T-helper 2 cell (primary cell): ENCODE measurements around the gene EFNA5.

ENCODE experiments used
- DNase-seq, 5 experiments: peaks; one replicate each; pipeline versions ENCODE4 v3.0.0 to v3.0.0-alpha.2; 2012 to 2022

Gene EFNA5

GRCh38 chr5:107385708-107386107, 285.0 kb downstream of the EFNA5 start:
- no peak for DNase-seq

DNA sequence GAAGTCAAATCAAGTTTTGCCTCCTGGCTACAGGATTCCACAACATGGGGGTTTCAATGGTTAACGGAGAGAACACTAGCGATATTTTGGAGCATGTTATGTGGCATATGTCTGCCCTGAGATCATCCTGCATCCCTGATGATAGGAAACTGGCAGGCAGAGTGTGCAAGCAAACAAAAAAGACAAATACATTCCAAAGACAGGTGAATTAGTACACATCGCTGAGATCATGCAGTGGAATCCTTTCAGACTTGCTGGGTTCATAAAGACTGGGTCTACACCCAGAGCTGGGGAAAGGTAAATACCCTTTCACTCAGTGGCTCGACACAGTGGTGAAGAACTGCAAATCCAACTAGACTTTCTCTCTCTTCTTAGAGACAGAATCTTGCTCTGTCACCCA, 286.5 kb downstream of the EFNA5 start:
- no peak for DNase-seq

- DNase-seq = no peak
Measured at GRCh38 chr5:107383414-107383813, 287.3 kb downstream of the EFNA5 start.

DNA sequence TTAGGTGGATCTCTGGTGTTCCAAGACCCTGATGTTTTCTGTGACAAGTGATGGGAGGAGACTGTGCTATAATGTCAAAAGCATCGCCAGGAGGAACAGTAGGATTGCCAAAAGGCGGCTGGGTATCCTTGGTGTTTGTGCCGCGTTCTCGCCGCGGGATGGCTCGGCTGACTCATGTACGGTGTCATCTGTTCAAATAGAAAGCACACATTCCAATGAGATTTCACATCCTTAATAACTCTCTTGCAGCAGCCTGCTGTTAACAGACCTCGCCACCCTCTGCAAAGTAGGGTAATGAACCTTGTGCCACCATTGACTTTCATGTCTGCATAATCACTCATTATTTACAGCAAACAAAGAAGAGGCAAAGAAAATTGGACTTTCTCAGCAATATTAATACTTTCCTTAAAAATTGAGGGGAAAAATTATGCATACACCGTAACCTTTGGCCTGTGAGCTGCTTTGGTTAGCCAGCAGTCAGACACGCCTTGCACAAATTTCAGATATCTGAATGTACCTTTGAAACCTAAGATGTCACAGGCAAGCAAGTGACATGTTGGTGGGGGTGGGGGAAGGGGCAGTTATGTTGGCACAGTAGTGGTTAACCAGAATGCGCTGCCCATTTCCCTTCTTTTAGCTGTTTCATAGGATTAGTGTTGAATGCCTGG, 289.4 kb downstream of the EFNA5 start:
- DNase-seq = no peak

- DNase-seq = no peak
Measured at GRCh38 chr5:107380654-107381053, 290.1 kb downstream of the EFNA5 start.

DNA sequence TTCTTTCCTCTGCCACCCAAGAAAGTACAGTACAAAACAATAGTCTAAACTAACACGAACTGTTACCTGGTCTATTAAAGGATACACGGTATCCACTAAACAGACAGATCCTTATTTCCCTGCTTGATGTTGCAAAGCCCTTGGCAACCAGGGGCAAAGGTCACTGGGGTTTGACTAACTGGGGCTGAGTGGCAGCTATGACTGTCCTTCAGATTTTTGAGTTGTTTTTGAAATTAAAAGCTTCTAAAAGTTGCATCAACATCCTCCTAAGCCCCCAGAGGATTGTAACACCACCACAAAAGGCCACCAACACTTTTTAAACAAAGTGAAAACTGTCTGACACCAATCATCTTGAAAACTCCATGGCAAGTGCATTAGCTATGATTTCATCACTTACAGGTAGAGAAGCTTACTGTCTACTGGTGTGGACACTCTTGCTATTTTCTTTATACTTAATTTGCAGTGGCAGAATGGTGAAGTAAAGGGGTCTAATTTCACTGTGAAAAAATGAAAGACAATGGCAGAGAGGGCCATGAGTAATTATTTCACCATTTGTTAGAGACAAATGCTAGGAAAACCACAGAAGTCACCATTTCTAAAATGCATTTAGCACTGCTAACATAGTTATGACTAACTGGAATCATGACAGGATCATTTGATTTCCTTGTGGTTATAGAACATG, 292.4 kb downstream of the EFNA5 start:
- no peak for DNase-seq

DNA sequence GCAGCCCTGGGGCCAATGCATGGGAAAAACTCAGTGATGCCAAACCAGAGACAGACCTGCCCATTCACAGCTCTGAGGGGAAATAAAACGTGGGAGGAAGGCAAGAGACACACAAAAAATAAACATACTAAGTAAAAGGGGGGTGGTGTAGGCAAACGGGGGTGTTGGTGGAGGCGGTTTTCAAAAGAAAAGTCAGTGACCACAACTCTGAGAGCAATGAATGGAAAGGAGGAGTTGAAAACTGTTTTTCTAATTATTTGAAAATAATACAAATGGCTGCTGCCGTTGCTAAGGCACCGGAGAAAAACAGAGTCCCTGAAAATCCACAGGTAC, 293.5 kb downstream of the EFNA5 start:
- no peak for DNase-seq

DNA sequence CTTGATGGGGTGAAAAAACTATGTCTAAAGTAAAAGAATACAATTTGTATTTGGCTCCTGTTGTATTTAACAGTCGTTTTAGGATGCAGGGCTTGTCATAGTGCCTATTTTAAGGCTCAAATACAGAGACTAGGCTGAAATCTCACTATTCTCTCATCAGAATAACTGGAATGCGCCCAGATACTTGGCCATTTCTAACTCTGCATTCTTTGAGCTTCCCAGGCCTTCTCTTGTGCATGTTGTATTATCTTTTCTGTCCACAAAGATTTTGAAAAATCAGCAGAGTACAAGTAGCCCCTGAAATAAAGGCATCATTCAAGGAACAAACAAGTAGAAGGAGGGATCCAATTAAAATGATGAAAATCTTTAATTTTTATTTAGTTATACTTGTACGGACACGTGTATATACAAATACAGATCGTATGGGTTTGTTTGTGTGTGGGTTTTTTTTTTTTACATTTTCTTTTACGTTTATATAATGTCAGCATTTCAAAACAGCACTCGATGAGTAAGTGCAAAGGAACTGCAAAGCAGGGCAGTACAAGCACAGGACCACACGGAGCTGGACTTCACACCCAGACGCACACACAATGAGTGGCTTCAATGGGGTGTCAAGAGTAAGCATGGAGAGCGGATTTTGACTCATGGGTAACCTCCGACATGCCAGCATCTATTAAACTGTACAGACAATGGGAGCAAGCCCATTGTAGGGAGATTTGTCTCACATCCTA, 294.0 kb downstream of the EFNA5 start:
- no peak for DNase-seq

DNA sequence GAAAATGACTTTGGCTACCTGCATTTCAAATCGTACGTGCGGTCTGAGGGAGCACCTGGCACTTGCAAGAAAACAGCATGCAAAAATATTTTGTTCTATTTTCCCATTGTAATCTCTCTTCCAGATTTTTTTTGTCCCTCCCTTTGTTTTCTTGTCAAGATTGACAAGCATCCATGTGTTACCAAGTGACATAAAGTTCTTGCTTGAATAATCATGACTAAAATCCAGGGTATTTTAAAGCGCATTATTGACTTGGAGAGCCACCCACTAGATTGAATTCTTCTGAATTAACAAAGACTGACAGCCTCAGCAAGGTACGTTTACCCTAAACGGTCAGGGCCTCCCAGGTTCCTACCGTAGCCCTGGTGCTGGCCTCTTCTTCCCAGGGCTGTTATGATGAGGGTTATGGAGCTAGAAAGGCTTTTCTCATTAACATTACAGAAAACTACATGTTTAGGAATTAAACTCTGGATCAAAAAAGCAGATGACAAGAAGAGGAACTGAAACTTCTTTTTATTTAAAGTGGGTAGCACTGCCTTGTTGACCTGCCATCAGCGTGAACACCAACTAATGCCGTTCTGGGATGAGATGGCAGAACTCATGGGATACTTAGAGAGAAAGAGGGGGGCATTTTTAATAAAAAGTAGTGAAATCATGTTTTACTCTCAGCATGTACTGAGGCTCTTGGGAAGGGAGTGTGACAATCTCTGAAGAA, 297.0 kb downstream of the EFNA5 start:
- DNase-seq = no peak

DNA sequence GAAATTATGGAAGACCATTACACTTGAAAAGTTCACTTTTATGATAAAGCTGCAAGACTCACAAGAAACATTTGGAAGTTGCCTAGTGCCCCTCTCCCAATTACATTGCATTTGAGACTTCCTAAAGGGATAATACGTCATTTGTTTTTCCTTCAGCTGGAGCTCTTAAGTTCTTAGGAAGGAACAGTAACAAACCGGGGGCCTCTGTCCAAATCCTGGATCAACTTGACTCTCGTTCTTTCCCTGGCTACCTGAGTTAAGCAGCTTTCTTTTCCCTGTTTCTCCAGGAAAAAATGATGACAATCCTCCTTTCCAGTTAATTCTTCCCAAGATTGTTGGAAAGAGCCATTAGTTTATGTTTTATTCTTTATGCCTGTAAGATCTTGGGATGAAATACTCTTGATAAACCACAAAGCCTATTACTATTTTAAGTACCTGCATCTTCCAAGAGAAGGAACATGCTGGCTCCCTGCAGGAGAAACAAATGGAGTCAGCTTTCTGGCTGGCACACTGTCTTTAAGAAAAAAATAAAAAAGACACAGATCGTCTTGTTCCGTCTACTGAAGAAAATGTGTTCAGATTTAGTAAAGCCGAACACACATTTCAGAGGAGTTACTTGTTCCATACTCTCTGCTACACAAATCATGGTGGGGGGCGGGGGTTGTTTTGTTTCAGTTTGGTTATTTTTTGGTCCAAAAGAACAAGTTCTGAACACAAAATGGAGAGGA, 297.9 kb downstream of the EFNA5 start:
- DNase-seq = no peak

GRCh38 chr5:107370396-107370968, 300.3 kb downstream of the EFNA5 start:
- DNase-seq = no peak

- no peak for DNase-seq
Measured at GRCh38 chr5:107369622-107370021, 301.1 kb downstream of the EFNA5 start.

DNA sequence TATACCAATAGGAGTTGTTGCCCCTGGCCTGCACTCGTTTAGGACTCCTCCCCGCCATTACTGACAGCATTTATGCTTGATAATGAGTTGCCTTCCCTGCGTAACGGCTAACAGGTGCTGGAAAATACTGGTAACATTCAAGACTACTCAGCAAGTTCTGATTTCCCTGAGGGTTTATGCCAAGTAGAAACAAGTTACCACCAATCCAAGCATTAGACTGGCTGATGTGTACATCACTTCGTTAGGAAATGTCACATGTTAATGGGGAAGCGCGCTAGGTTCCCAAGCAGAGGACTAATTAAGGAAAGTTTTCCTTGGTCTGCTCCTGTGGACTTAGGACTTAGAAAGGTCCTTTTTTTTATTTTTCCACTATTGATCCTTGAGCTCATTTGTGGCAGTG, 302.1 kb downstream of the EFNA5 start:
- DNase-seq = no peak

DNA sequence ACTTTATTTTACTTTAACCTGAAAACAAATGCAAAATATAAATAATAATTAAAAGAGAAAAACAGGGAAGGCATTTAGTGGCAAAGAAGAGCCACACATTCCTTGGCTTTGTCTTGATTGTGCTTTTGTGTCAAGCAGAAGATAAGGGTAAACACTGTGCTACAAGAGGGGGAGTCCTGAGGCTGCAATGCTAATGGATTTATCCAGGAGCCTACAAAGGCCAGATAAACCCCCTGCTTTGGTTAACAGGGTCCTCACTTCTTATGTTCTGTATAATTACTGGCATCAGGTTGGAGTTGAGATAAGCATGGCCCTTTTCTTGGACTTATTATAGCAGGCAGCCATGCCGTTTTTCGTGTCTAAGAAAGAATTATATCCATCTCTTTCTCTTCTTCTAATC, 302.8 kb downstream of the EFNA5 start:
- no peak for DNase-seq

DNA sequence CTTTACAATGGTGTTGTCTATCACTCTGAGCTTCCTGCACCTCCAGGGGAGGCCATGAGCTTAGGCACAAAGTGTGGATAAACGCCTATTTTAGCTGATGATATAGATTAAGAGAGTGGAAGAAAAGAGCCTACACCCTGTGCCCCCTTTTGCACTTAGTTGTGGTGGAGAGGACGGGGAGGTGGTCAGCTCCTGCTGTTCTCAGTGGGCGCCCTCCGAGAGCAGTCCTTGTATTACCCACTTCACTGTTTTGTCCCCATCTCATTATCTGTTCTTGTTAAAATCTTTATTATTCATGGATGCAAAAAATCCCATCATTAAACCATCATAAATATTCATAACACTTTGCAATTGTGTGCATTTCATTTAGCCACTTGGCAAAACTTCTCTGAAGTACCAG, 303.3 kb downstream of the EFNA5 start:
- no peak for DNase-seq

DNA sequence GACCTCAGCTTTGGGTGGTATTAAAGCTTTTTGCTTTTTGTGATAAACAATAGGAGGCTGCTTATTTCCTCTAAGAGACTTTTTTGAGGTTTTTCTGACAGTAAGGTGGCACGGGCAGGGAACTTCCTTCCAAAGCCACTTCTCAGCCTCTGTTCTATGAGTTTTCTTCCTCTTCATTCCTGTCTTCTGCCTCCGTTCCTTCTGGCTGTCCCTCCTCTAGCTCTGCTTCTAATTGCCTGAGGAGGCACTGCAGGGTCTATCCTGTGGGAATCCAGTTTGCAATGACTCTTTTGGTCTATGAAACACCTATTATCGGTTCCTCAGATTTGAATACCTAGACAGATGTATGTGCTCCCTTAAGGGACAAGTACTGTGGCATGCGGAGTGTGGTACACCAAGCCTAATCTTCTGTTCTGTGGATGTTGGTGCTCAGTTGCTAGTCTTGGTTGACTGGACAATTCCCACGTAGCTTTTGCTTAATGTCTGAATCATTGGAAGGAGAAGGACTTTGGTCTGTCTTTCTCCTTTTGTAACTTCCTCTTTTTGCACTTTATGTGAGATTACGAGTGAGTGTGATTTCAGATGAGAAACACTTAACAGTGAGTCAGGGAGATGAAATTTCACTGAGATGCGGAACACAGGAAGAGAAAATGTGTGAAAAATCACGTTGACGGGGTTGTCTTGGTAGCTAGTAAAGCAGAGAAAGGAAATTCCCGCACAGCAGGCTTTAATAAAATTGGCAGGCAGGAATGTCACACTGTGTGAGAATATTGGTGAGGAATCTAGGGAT, 305.2 kb downstream of the EFNA5 start:
- no peak for DNase-seq

DNA sequence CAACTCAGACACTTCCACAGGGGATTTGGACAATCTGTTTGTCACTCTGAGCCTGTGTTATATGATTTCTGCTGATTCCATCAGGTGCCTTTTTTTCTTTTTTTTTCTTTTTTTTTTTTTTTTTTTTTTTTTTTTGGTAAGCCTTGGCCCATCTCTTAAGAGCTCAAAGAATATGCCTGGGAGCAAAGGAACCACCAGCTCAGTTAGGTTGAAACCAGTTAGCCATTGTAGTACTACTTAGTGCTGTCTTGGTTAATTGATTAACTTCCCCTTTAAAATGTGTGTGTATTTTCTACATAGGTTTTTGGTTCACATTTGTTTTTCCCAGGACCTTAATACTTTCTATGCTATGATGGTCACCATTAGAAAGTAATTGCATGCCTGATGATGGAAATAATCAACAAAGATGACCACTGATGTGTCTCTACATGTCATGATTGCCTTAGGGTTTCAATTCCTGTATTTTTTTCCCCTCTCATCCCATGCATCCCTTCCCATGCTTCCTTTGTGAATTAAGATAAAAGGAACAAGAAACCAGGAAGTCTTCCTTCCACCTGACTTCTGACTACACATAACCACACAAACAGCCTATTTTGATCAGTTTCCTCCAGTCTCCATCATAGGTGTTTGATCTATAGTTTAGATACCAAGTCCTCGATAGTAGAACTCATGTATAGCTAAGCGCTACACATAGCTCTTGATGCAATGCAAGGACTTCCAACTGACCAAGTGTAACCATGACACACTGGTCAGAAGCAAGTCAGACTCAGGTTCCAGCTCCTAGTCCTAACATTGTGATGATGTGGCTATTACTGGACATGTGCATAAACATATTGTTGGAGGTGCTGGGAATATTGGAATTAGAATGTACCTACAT, 306.1 kb downstream of the EFNA5 start:
- no peak for DNase-seq

DNA sequence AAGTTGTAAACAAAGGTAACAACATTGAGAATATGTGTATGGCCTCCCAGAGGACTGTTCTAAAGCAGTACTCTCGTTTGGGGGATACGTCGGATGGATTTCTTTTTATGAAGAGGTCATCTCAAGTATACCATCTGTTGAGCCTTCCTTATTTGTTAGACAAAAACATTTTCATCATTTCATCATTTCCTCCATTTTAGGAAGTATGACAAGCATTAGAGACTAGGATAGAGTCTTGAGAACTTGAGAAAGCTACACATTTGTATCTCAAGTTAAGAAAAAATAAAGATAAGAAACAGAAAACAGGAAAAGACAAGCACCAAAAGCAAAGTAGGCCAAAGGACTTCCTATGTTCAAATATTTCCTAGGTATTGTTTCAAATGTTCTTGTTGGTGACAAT, 307.0 kb downstream of the EFNA5 start:
- no peak for DNase-seq

DNA sequence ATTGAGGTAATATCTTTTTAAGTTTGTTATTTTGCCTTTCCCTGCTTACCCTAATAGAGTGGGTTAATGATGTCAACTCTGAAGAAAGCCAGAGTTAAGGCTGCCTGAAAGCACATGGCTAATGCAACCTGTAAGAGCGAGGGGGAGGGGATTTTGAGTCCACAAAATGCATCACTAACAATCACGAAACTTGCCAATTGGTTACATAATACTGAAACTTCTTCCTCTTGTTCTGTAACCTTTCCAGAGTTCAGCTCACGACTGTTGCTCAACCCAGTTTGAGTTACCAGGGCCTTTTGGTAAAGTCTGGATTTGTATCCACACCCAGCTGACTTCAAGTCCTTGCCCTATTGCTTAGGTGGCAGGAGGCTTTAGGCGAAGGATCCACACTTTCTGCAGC, 308.8 kb downstream of the EFNA5 start:
- no peak for DNase-seq

- no peak for DNase-seq
Measured at GRCh38 chr5:107359916-107360234, 310.9 kb downstream of the EFNA5 start.
